Measurements from ENCODE around the gene SIM1.

The SIM1 gene

DNA sequence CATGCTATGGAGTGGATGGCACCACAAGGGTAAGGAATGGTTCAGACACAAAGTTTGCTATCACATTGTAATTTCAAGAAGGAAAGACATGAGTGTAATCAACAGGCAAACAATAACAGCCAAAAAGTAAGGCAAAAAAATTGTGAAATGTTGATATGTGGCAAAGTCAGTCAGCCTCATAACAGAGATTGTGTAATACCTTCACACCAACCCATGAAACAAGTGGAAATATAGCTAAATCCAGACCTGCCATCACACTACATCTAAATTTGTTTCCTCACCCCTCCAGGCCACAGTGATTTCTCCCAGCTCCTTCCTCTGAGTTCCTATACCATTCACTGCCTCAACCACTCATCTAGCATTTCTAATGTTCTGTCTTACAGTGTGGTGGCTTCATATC is 37.3 kb downstream of the SIM1 start:
- DNase-seq (ENCODE audit: low spot score) = no peak
- TF ChIP-seq, protein P1, sequence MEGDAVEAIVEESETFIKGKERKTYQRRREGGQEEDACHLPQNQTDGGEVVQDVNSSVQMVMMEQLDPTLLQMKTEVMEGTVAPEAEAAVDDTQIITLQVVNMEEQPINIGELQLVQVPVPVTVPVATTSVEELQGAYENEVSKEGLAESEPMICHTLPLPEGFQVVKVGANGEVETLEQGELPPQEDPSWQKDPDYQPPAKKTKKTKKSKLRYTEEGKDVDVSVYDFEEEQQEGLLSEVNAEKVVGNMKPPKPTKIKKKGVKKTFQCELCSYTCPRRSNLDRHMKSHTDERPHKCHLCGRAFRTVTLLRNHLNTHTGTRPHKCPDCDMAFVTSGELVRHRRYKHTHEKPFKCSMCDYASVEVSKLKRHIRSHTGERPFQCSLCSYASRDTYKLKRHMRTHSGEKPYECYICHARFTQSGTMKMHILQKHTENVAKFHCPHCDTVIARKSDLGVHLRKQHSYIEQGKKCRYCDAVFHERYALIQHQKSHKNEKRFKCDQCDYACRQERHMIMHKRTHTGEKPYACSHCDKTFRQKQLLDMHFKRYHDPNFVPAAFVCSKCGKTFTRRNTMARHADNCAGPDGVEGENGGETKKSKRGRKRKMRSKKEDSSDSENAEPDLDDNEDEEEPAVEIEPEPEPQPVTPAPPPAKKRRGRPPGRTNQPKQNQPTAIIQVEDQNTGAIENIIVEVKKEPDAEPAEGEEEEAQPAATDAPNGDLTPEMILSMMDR (IDR thresholded peaks at IDR 0.05; ENCODE audit: extremely low read depth, missing control alignments) = no peak

DNA sequence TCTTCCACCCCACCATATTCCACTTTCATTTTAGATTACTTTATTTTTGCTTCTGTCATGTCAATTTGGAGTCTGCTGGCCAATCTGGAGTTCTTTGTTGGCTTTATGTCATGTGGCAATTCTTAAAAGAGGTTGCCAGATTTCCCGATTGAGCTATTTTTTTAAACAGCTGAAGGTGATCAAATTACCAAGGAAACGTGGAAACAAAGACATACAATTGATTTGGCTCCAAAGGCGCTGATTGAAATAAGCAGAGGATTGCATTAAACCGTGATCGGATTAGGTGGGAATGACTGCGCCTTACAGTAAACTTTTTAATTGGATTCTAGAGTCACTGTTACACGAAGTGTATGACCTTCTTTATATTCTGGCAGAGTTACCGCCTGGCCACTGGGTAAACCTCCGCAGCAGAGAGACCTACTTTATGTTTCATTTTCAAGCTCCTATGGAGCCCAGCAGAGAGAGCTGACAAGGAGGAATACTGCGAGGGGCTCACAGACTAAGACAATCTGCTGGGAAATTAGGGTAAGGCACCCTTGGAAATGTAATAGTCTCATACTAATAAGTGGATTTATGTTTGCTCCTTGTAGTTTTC is 37.9 kb downstream of the SIM1 start:
- no peak for DNase-seq (ENCODE audit: low spot score)
- TF ChIP-seq, protein P1 (IDR thresholded peaks at IDR 0.05; ENCODE audit: extremely low read depth, missing control alignments) = no peak

DNA sequence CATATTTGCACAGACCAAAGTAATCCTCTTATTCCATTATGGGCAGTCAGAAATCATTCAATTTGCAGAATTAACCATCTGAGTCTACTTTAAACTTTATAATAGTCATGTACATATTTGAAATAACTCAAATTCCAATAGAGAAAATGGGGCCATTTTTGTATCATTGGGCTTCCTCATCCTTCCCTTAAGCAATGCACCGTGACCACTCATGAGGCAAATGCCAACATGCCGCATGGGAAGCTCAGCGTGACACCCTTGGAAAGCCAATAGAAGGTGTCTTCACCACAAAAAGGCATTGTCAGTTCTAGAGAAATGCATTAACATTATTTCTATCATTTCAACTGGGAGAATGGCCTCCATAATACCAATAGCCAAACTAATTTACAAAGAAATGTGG is 38.5 kb downstream of the SIM1 start:
- TF ChIP-seq, protein P1 (IDR thresholded peaks at IDR 0.05; ENCODE audit: extremely low read depth, missing control alignments) = no peak
- DNase-seq (ENCODE audit: low spot score) = no peak

DNA sequence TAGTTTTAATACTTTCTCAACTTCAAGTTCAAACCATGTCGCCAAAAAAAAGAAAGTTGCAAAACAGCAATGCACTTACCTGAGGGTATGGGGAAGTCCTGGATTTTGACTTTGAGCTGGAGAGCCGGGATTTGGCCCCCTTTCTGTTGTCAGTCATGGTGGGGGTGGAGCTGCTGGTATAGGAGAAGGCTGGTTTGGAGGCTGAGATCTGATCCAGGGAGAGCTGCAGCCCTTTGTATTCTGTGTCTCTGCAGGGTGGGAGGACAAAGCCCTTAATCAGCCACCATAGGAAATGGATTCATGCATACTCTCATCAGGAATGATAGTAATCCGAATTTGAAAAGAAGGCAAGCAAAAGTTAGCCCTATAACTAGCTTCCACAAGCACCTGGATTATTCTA is 44.0 kb downstream of the SIM1 start:
- no peak for DNase-seq (ENCODE audit: low spot score)
- TF ChIP-seq, protein P1 (IDR thresholded peaks at IDR 0.05; ENCODE audit: extremely low read depth, missing control alignments) = no peak

DNA sequence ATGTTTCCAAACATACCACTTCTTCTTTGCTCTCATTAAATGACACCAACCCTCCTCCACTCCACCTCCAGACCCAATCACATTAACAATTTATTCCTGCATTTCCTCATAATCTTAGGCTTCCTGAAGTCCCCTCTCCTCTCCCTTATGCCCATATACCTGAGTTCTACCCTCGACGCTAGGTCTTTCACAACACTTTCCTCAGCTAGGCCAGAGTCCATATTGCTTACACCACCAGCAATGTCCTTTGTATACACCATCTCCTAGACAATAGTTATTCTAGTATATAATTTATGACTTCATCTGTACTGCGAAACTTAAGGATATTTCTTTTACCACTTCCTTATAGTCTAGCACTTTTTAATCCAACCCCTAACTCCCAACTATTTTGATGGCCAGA is 47.7 kb downstream of the SIM1 start:
- TF ChIP-seq, protein P1 (IDR thresholded peaks at IDR 0.05; ENCODE audit: extremely low read depth, missing control alignments) = no peak
- no peak for DNase-seq (ENCODE audit: low spot score)

DNA sequence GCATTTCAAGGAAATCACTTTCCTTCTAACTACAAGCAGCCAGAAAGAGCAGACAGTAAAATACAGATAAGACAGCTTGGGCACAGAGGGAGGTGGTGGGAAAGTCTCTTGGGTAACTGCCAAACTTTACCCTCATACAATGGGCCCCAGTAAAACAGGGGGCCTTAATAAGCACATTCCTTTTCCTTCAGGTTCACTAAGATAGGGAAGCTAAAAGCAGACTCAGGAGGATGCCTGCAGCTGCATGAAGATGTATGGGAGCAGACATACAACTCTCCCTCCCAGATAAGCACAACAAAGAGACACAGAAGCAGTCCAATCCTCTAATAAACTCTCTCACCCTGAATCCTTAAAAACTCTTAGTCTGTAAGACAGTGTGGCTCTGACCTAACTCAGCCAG is 49.0 kb downstream of the SIM1 start:
- no peak for DNase-seq (ENCODE audit: low spot score)
- TF ChIP-seq, protein P1 (IDR thresholded peaks at IDR 0.05; ENCODE audit: extremely low read depth, missing control alignments) = no peak

DNA sequence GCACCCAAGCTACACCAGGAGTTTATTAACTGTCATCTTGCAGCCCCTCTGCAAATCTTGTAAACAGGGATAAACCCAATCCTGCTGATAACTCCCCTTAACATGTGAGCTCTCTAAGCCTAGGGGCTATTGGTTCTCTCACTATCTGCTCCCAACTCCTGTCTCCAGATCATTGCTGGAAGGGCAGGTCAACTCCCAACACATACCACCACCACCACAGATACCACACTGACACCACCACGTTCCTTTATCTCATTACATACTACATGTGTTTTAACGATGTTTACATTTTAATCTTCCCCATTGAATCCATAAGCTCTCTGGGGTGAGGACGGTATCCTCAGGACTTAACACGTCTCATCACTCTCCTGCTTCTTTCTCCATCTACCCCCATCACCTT is 51.8 kb downstream of the SIM1 start:
- TF ChIP-seq, protein P1 (IDR thresholded peaks at IDR 0.05; ENCODE audit: extremely low read depth, missing control alignments) = no peak
- DNase-seq (ENCODE audit: low spot score) = no peak

Measured in GM20000 (cell line).